Measurements from ENCODE around the gene TAF5. TPM values are rescaled to one million over a fixed set of nuclear protein-coding genes. Genes with fewer than 3 reads are reported as not detected.
A peak's percentile ranks its signal among the peaks of the same experiment; 100 is the strongest.

Gene TAF5
- total RNA-seq, 2 experiments from 2014 or later, result 14.5 to 14.8 TPM

Small RNA genes within 50 kb of the gene (microRNA-seq; reads per million reads assigned to microRNA genes)
- 8,278 reads per million, percentile 94 among the genes with 10 or more reads in this experiment for gene MIR1307

Other genes starting within 250 kb of the TAF5 start
- 10 to 100 TPM; 60.8 to 62.0 TPM for gene NT5C2, start 174.7 kb upstream of the TAF5 start, total RNA-seq
- under 1 TPM in 1 of 2 experiments, not detected in 1; 0.16 TPM for gene RPEL1, start 122.1 kb upstream of the TAF5 start, total RNA-seq
- gene INA, start 90.8 kb upstream of the TAF5 start, total RNA-seq, result under 1 TPM in 1 of 2 experiments, not detected in 1; 0.08 TPM
- 10 to 100 TPM; 14.9 to 17.2 TPM for gene PCGF6, start 16.8 kb upstream of the TAF5 start, total RNA-seq
- gene ATP5MK, start 28.5 kb downstream of the TAF5 start, total RNA-seq, result 100 to 1,000 TPM; 360 to 363 TPM
- gene PDCD11, start 28.6 kb downstream of the TAF5 start, total RNA-seq, result 10 to 100 TPM; 57.1 to 57.4 TPM
- gene CALHM2, start 84.4 kb downstream of the TAF5 start, total RNA-seq, result 100 to 1,000 TPM; 131 to 135 TPM
- 1 to 10 TPM; 1.8 TPM for gene CALHM1, start 90.9 kb downstream of the TAF5 start, total RNA-seq
- under 1 TPM; 0.45 to 0.63 TPM for gene CALHM3, start 111.3 kb downstream of the TAF5 start, total RNA-seq
- 1 to 10 TPM; 1.1 TPM for gene NEURL1, start 125.7 kb downstream of the TAF5 start, total RNA-seq